Esophagus (tissue), 2 donors: Measurements from ENCODE around the gene PDE4D. TPM values are rescaled to one million over a fixed set of nuclear protein-coding genes. Genes with fewer than 3 reads are reported as not detected.

ENCODE experiments used
- H3K27ac ChIP-seq, 2 donors: one replicate each; pipeline ENCODE4 v1.5.1; 2013; ENCODE audit warnings: low read depth in 2 of 2, mild to moderate bottlenecking in 2 of 2, inconsistent platforms in 1 of 2, low read length in 1 of 2, moderate library complexity in 1 of 2
- H3K27me3 ChIP-seq, 2 donors: one replicate each; pipeline ENCODE4 v1.6.1; 2013; ENCODE audit warnings: low read length in 2 of 2, control low read depth in 1 of 2, mild to moderate bottlenecking in 1 of 2; ENCODE audit not compliant: insufficient read depth in 2 of 2, control insufficient read depth in 1 of 2
- H3K36me3 ChIP-seq, 2 donors: one replicate each; pipeline ENCODE4 v1.6.1; 2013; ENCODE audit warnings: low read length in 1 of 2; ENCODE audit not compliant: control insufficient read depth in 2 of 2, insufficient read depth in 2 of 2
- H3K4me1 ChIP-seq, 2 donors: one replicate each; pipeline ENCODE4 v1.6.1; 2013; ENCODE audit warnings: low read length in 1 of 2; ENCODE audit not compliant: control insufficient read depth in 2 of 2, insufficient read depth in 2 of 2
- H3K4me3 ChIP-seq, 2 donors: one replicate each; pipeline ENCODE4 v1.5.1; 2013; ENCODE audit warnings: low read length in 2 of 2, mild to moderate bottlenecking in 2 of 2, low read depth in 1 of 2, moderate library complexity in 1 of 2
- H3K9me3 ChIP-seq, 2 donors: one replicate each; pipeline ENCODE4 v1.6.1; 2013; ENCODE audit warnings: mild to moderate bottlenecking in 2 of 2, low read depth in 1 of 2, low read length in 1 of 2, moderate library complexity in 1 of 2; ENCODE audit not compliant: control insufficient read depth in 2 of 2, insufficient read depth in 1 of 2
- WGBS, 2 donors: extraction: QIAGEN DNeasy Blood & Tissue Kit; methylation state at CpG; one replicate each; pipeline ENCODE4 v1.1.7; 2013; 5-methylcytosine and 5-hydroxymethylcytosine counted together
- polyA plus RNA-seq, 2 donors: library from polyadenylated mRNA; stranded (reverse); fragments of 200-250 nt; gene quantifications; one replicate each; pipeline ENCODE4 v1.2.3, GENCODE V29; 2013
- donor health status: healthy with polysubstance abuse.
- donor health status: Bipolar disorder and iron deficiency.

PDE4D gene
- polyA plus RNA-seq, 2 donors, result 1.5 to 2.5 TPM

DNA sequence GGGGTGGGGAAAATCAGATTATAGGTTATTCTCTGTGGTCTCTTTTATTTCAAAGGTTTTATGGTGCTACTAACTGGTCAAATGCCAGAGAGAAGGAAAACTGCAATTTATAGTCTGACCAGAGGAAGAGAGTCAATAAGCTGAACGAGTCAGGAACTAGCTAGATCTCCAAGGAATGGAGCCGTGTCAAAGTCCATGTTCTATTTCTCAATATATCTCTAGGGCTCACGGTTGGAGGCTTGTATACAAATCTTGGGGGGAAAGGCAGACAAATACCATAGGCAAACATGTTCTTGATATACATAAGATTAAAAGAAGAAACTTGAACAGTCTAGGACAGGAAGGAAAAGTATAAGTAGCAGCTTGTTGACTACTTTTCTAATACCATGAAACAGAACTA is 627.1 kb downstream of the PDE4D start:
- H3K4me1 ChIP-seq, result no peaks in the 10 kb centered on the region
- H3K27me3 ChIP-seq, result no peaks in the 10 kb centered on the region
- no peaks in the 10 kb centered on the region for H3K36me3 ChIP-seq
- no peak overlapping the region for H3K4me3 ChIP-seq
- H3K9me3 ChIP-seq, result no peaks in the 10 kb centered on the region
- H3K27ac ChIP-seq, result no peak overlapping the region
- 57 to 71% methylated on average over 3 of the region's 3 CpGs for WGBS, 2 donors

DNA sequence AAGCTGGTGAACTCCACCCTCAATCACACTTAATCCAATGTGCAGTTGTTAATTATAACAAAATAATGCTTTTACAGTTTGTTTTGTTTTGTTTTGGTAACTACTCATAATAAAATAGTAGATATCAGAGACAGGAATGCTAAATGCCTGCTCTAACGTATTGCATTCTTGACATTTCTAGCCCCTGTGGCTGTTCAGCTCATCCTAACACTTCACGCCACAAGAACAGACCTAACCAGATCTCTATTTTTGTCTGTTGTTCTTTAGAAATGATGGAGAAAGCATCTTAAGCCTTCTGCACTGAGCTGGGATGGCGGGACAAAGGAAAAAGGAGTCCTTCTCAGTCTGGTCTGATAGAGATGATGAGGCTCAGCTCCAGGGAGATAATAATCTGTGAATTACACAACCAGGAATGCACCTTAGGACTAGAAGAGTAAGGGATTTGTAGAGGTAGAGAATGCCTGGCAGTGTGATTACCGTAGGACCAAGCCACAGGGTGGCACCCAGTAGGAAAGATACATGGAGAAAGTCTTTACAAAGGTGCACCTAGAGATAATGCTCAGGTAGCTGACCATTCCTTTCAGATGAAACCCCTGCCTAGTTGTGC is 628.8 kb downstream of the PDE4D start:
- no peaks in the 10 kb centered on the region for H3K9me3 ChIP-seq
- WGBS, 2 donors, result 73 to 77% methylated on average over 4 of the region's 4 CpGs
- no peaks in the 10 kb centered on the region for H3K27me3 ChIP-seq
- H3K27ac ChIP-seq, result peak overlapping the region in 1 of 2 donors; percentile 22
- no peaks in the 10 kb centered on the region for H3K4me1 ChIP-seq
- no peaks in the 10 kb centered on the region for H3K36me3 ChIP-seq
- H3K4me3 ChIP-seq, result no peak overlapping the region

DNA sequence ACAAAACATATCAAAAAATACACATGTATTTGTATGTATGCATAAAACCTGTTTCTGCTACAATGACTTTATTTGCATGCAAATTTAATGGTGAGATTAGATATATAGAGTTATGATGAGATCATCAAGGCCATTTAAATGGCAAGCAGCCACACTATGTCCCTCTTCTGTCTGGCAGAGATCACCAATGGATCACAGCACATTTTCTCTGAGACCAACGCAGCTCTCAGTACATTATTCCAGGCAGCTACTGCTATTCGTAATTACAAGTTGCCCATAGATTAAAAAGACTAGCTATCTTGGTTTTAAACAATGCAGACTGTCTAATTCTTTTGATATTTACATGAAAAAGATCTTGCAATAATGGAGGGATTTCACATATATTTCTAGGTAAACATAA is 629.5 kb downstream of the PDE4D start:
- H3K27ac ChIP-seq, result no peak overlapping the region
- no peaks in the 10 kb centered on the region for H3K36me3 ChIP-seq
- WGBS, 2 donors, result 79 to 81% methylated on average over 2 of the region's 2 CpGs
- no peak overlapping the region for H3K4me3 ChIP-seq
- no peaks in the 10 kb centered on the region for H3K4me1 ChIP-seq
- no peaks in the 10 kb centered on the region for H3K27me3 ChIP-seq
- no peaks in the 10 kb centered on the region for H3K9me3 ChIP-seq

DNA sequence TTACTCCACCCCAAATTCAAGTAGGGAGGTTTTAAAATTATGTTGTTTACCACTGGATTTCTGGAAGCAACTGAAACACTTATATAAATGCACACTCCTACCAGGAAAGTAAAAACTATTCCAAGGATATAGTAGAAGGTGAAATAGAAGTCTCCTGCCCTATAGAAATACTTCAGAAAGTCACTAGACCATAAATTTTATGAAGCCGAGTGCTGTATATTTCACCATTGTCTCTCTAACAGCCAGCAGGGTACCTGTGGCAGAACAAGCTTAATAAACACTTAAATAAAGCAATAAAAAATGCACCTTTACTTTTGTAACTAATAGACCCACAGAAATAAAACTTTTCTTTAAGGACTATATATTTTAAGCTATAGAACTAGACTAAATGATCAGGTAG is 631.6 kb downstream of the PDE4D start:
- Histone ChIP-seq H3K4me1 (no peaks in the 10 kb centered on the region), H3K36me3 (no peaks in the 10 kb centered on the region), H3K9me3 (no peaks in the 10 kb centered on the region), H3K27me3 (no peaks in the 10 kb centered on the region), H3K27ac (no peak overlapping the region), H3K4me3 (no peak overlapping the region)
- WGBS, 2 donors, result 93 to 95% methylated on average over 1 of the region's 1 CpG

DNA sequence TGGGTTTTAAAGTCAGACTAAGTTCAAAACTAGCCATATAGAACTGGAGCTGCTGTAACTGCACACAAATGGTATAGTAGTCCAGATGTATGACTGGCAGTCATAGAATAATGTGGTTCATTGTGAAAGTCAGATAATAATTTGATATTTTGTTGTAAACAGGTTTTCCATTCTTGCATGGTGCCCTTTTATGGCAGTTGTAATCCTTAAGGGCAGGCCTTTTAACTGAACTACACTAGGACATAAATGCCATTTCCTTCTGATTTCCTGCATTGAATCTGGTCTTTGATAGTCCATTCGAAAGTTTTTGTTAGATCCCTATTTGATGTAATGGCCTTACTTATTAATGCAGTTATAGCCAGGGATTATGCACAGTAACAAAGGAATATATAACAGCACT is 632.6 kb downstream of the PDE4D start:
- Histone ChIP-seq H3K9me3 (no peaks in the 10 kb centered on the region), H3K4me3 (no peak overlapping the region), H3K27me3 (no peaks in the 10 kb centered on the region), H3K4me1 (no peaks in the 10 kb centered on the region), H3K36me3 (no peaks in the 10 kb centered on the region), H3K27ac (no peak overlapping the region)
- 73 to 81% methylated on average over 1 of the region's 1 CpG for WGBS, 2 donors

DNA sequence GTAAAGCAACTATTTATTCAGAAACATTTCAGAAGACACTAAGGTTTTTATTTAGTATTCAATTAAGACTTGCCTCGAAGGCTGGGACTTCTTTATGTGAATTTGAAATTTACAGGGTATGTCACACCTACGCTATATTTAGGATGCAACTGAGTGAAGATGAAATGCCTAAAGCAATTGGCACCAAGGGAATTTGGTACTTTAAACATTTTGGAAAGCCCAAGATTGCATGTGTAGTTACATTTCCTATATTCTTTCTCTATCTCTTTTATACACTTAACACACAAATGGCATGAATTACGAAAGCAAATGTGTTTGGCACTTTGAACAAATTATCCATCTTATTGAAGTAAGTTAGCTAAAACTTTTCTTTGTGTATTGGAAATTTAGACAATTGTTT is 633.3 kb downstream of the PDE4D start:
- Histone ChIP-seq H3K4me1 (no peaks in the 10 kb centered on the region), H3K27me3 (no peaks in the 10 kb centered on the region), H3K36me3 (no peaks in the 10 kb centered on the region), H3K27ac (no peak overlapping the region), H3K9me3 (no peaks in the 10 kb centered on the region), H3K4me3 (no peak overlapping the region)
- WGBS, 2 donors, result 90 to 91% methylated on average over 3 of the region's 3 CpGs

DNA sequence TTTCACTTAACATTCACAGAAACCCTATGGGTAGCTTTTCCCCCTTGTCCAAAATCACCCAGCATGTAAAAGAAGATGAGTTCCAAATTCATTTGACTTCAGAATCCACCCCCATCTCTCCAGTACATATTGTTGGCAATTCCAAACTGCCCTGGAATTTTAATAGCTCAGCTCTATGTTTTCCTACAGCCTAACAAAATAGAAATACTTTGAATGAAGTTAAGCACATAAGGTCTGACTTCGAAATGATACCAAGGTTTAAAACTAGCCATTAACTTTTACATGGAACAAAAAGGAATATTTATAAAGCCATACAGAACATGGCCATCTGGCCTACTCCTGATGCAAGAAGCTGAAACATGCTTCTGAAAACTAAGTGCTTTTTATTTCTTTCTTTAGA is 634.3 kb downstream of the PDE4D start:
- WGBS, 2 donors, result 77 to 84% methylated on average over 1 of the region's 1 CpG
- H3K27me3 ChIP-seq, result no peaks in the 10 kb centered on the region
- no peak overlapping the region for H3K27ac ChIP-seq
- no peak overlapping the region for H3K4me3 ChIP-seq
- no peaks in the 10 kb centered on the region for H3K4me1 ChIP-seq
- H3K36me3 ChIP-seq, result no peaks in the 10 kb centered on the region
- H3K9me3 ChIP-seq, result no peaks in the 10 kb centered on the region

DNA sequence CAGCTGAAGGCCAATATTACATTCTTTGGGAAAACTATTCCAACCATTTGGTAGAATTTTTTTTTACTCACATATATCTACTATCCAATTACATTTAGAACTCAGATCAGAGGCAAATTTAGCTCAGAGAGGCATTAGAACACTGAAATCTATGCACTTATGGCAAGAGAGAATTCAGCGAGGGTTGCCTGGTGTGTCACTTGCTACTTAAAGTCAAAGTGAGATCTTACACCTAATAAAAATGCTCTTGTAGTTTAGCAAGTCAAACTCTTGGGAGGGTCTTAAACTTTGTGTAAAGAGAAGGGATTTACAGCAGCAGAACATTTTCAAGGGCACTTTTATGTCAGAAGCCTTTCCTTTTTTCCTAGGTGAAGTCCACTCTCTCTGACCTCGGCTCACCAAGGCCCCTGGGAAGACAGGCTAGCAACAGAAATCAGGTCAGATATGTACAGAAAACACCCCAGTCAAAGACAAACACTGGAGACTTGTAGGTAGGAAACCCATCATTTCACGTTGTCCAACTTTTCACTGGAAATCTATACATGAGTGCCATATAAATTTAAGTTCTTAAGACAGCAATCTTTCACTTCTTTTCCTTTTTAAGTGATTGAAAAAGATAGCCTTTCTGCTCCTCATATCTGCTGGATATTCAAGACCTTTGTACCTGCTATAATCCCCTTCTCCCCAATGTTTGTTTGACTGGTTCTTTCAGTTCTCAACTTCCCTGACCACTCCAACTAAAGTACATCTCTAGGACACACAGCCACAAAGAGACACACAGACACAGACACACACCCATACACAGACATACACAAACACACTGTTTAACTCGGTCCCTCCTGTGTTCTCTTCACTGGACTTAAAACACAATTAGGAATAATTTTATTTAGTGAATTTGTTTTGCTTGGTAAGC is 635.8 kb downstream of the PDE4D start:
- Histone ChIP-seq H3K9me3 (no peaks in the 10 kb centered on the region), H3K36me3 (no peaks in the 10 kb centered on the region), H3K4me3 (no peak overlapping the region), H3K27ac (no peak overlapping the region), H3K4me1 (no peaks in the 10 kb centered on the region), H3K27me3 (no peaks in the 10 kb centered on the region)
- 77 to 84% methylated on average over 4 of the region's 4 CpGs for WGBS, 2 donors

DNA sequence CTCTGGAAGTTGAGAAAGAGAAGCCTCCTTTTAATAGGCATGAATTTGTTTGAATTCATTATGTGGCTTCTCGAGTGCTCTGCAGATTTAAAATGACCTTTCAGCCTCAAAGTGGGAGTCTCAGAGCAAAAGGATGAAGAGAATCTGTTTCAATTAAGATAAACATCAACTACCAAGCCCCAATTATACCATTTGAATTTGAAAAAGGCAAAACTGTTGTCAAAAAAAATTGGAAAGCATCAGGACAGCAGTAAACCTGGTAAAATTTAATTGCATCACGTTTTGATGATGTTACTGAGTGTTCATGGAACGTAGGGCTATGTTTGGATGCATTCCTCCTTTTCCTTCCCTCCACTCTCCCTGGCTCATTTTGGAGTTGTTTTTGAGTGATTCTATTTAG is 637.2 kb downstream of the PDE4D start:
- no peaks in the 10 kb centered on the region for H3K9me3 ChIP-seq
- H3K27ac ChIP-seq, result no peak overlapping the region
- no peaks in the 10 kb centered on the region for H3K27me3 ChIP-seq
- WGBS, 2 donors, result 45 to 61% methylated on average over 3 of the region's 3 CpGs
- no peak overlapping the region for H3K4me3 ChIP-seq
- no peaks in the 10 kb centered on the region for H3K36me3 ChIP-seq
- no peaks in the 10 kb centered on the region for H3K4me1 ChIP-seq
